Endothelial cell of umbilical vein (primary cell): Measurements from ENCODE around the gene CDK17. TPM values are rescaled to one million over a fixed set of nuclear protein-coding genes. Genes with fewer than 3 reads are reported as not detected.

ENCODE experiments used
- BruUV-seq: library from RNA; stranded (reverse); fragments of 400-500 nt; replicated peaks from 2 replicates; lab custom pipeline; 2021; lab: Mats Ljungman, UMichigan
- CTCF ChIA-PET: fragments of 300-600, 350-600 bp; sonication (Branson Sonifier 250); formaldehyde crosslinking; loops from one replicate; lab custom pipeline; 2021; ENCODE audit warnings: antibody characterized with exemption, inconsistent platforms; lab: Charles Lee
- POLR2A ChIA-PET: fragments of 300-600, 350-600 bp; sonication (Branson Sonifier 250); formaldehyde crosslinking; loops from one replicate; lab custom pipeline; 2021; ENCODE audit warnings: antibody characterized with exemption, inconsistent platforms; lab: Charles Lee
- DNase-seq: peaks from one replicate; pipeline ENCODE4 v3.0.0-alpha.2; 2011; ENCODE audit warnings: low read depth, low spot score
- FAIRE-seq: peaks from 2 replicates; lab custom pipeline; 2011; peaks lifted over from hg19 to GRCh38; lab: Jason Lieb, UNC
- H2AFZ ChIP-seq: 2 replicates; pipeline ENCODE4 v1.6.0; 2012; ENCODE audit warnings: low read depth, low read length, control low read depth, inconsistent platforms
- H3K27ac ChIP-seq: 2 replicates; pipeline ENCODE4 v1.5.1; 2011; ENCODE audit warnings: low read depth, mild to moderate bottlenecking, control low read depth, low read length, moderate library complexity; ENCODE audit not compliant: insufficient read depth
- H3K27me3 ChIP-seq, 2 experiments: 2 replicates each; pipeline versions ENCODE4 v1.6.0 to v1.6.1; 2011; ENCODE audit warnings: low read length in 2 of 2, mixed read lengths in 1 of 2; ENCODE audit not compliant: control insufficient read depth in 2 of 2, insufficient read depth in 2 of 2
- H3K36me3 ChIP-seq, 2 experiments: 2 replicates in 1 of 2; 3 replicates in 1 of 2; pipeline ENCODE4 v1.5.1; 2011; ENCODE audit warnings: low read length in 2 of 2, mild to moderate bottlenecking in 1 of 2, moderate library complexity in 1 of 2; ENCODE audit not compliant: control insufficient read depth in 2 of 2, insufficient read depth in 2 of 2; ENCODE audit errors: extremely low read depth in 1 of 2
- H3K4me1 ChIP-seq: 3 replicates; pipeline ENCODE4 v1.5.1; 2011; ENCODE audit warnings: mild to moderate bottlenecking, low read length; ENCODE audit not compliant: control insufficient read depth, insufficient read depth; ENCODE audit errors: extremely low read depth
- H3K4me2 ChIP-seq: 2 replicates; pipeline ENCODE4 v1.6.1; 2011; ENCODE audit warnings: low read length, control low read depth, mixed read lengths; ENCODE audit not compliant: insufficient read depth
- H3K4me3 ChIP-seq, 3 experiments: fragments of 200-600 bp in 1 of 3; sonication (generic), shearing (Covaris generic) in 1 of 3; replicated peaks in 1 of 3; 2 replicates each; pipeline ENCODE4 v1.5.1; 2011 to 2016; ENCODE audit warnings: control low read depth in 3 of 3, low read length in 3 of 3, mild to moderate bottlenecking in 2 of 3, inconsistent platforms in 1 of 3, low read depth in 1 of 3, moderate library complexity in 1 of 3; ENCODE audit not compliant: insufficient read depth in 1 of 3
- H3K79me2 ChIP-seq: 2 replicates; pipeline ENCODE4 v1.6.0; 2012; ENCODE audit warnings: low read length, inconsistent platforms; ENCODE audit not compliant: control insufficient read depth, insufficient read depth
- H3K9ac ChIP-seq: replicated peaks from 2 replicates; pipeline ENCODE3; 2011; ENCODE audit warnings: low read length, control low read depth; ENCODE audit not compliant: insufficient read depth; ENCODE audit errors: extremely low read depth
- H3K9me1 ChIP-seq: replicated peaks from 3 replicates; pipeline ENCODE4 v1.6.0; 2011; ENCODE audit warnings: mild to moderate bottlenecking, low read length; ENCODE audit not compliant: control insufficient read depth, insufficient read depth; ENCODE audit errors: extremely low read depth
- H3K9me3 ChIP-seq: replicated peaks from 2 replicates; pipeline ENCODE4 v1.5.1; 2012; ENCODE audit warnings: low read length, inconsistent platforms; ENCODE audit not compliant: control insufficient read depth, insufficient read depth
- H4K20me1 ChIP-seq: replicated peaks from 2 replicates; pipeline ENCODE3; 2011; ENCODE audit warnings: mild to moderate bottlenecking, low read length; ENCODE audit not compliant: control insufficient read depth, insufficient read depth; ENCODE audit errors: extremely low read depth
- GATA2 ChIP-seq: IDR thresholded peaks from 2 replicates; pipeline ENCODE4 v1.7.0; 2011; ENCODE audit warnings: low read depth, mild to moderate bottlenecking, moderate library complexity, mixed read lengths, low read length; ENCODE audit not compliant: insufficient read length, insufficient read depth
- MAX ChIP-seq: IDR thresholded peaks from 2 replicates; pipeline ENCODE4 v1.6.1; 2011; ENCODE audit not compliant: insufficient read depth, insufficient read length
- dilution Hi-C: fragments of 300-500 bp; cut with MboI; formaldehyde crosslinking; loops from one replicate; pipeline ENCODE4 v1.15.0; 2019; ENCODE audit warnings: low sequenced_read_pairs; ENCODE audit not compliant: extremely low pct_ligation_motif_present
- intact Hi-C: fragments of 100-400 bp; cut with micrococcal nuclease; formaldehyde crosslinking; loops from one replicate; pipeline ENCODE4 v1.10.0; 2022
- polyA plus RNA-seq, 4 experiments: library from polyadenylated mRNA; depleted of rRNA in 3 of 4; stranded (reverse) in 3 of 4; unstranded in 1 of 4; fragments of >200 nt; gene quantifications; 2 replicates each; pipeline versions ENCODE4 v1.2.1 to v1.2.3, GENCODE V29; 2011 to 2012; ENCODE audit warnings: missing spikeins in 1 of 4
- total RNA-seq: library from RNA; stranded (reverse); gene quantifications from 2 replicates; pipeline ENCODE4 v1.2.3, GENCODE V29; 2021

The CDK17 gene
- total and polyA plus RNA-seq, 2 donors (not counting 3 experiments of a cell fraction or from before 2014, with no cell fraction given) = 61.1 to 176 TPM

GRCh38 chr12:96313606-96314005 is 86.6 kb downstream of the CDK17 start:
- Histone ChIP-seq H3K27ac (no peak overlapping the region), H3K4me3 (no peak overlapping the region), H2AFZ (no peak overlapping the region), H4K20me1 (peaks cover 18% of the 10 kb centered on the region), H3K79me2 (peaks cover 79% of the 10 kb centered on the region), H3K4me1 (no peaks in the 10 kb centered on the region), H3K9ac (no peak overlapping the region), H3K9me1 (no peaks in the 10 kb centered on the region), H3K36me3 (peaks cover 1 to 15% of the 10 kb centered on the region in 2 experiments), H3K9me3 (no peaks in the 10 kb centered on the region), H3K27me3 (no peaks in the 10 kb centered on the region), H3K4me2 (no peak overlapping the region)
- intact Hi-C loops = no loop called here
- CTCF ChIA-PET = interaction anchor here (1.1 to 1.5 kb wide), 2 partner anchors 12 to 24 kb away, joined by 4 to 5 read pairs; no protein-coding TSS in a partner anchor
- no peak for FAIRE-seq
- no peak for TF ChIP-seq MAX
- no peak for DNase-seq
- POLR2A ChIA-PET = no interaction called here
- dilution Hi-C loops = no loop called here
- BruUV-seq = no TSS peak

GRCh38 chr12:96311191-96311590 is 89.0 kb downstream of the CDK17 start:
- no peaks in the 10 kb centered on the region for H3K27me3 ChIP-seq
- H4K20me1 ChIP-seq = peaks cover 22% of the 10 kb centered on the region
- H3K79me2 ChIP-seq = peaks cover 99% of the 10 kb centered on the region
- H3K9me1 ChIP-seq = no peaks in the 10 kb centered on the region
- CTCF ChIA-PET = no interaction called here
- no TSS peak for BruUV-seq
- no peak overlapping the region for H3K4me3 ChIP-seq
- no peak for FAIRE-seq
- no peaks in the 10 kb centered on the region for H3K9me3 ChIP-seq
- H3K9ac ChIP-seq = no peak overlapping the region
- peaks cover 1 to 15% of the 10 kb centered on the region in 2 experiments for H3K36me3 ChIP-seq
- H3K4me2 ChIP-seq = no peak overlapping the region
- intact Hi-C loops = no loop called here
- no peak overlapping the region for H2AFZ ChIP-seq
- no peak for TF ChIP-seq GATA2
- POLR2A ChIA-PET = interaction anchor here (0.6 kb wide), 1 partner anchor 64 kb away, joined by 5 read pairs; no protein-coding TSS in a partner anchor
- dilution Hi-C loops = no loop called here
- H3K27ac ChIP-seq = no peak overlapping the region
- H3K4me1 ChIP-seq = no peaks in the 10 kb centered on the region
- no peak for DNase-seq
